HAP-1 (cell line): Measurements from ENCODE around the gene VMO1.

Experiments used
- DNase-seq, 2 experiments: peaks; one replicate each; pipeline ENCODE4 v3.0.0-alpha.2; 2016 to 2020; ENCODE audit warnings: low spot score in 2 of 2
- H3K27me3 ChIP-seq: fragments of 250-450 bp; sonication (Bioruptor Pico); 2 replicates; pipeline ENCODE4 v1.5.1; 2020; ENCODE audit warnings: low read depth, mild to moderate bottlenecking, moderate library complexity
- H3K36me3 ChIP-seq: fragments of 250-450 bp; sonication (Bioruptor Pico); replicated peaks from 2 replicates; pipeline ENCODE4 v1.5.1; 2020; ENCODE audit warnings: mild to moderate bottlenecking
- H3K4me1 ChIP-seq: fragments of 250-450 bp; sonication (Bioruptor Pico); 2 replicates; pipeline ENCODE4 v1.5.1; 2020; ENCODE audit warnings: mild to moderate bottlenecking
- H3K4me3 ChIP-seq: fragments of 250-450 bp; sonication (Bioruptor Pico); 2 replicates; pipeline ENCODE4 v1.5.1; 2020; ENCODE audit warnings: mild to moderate bottlenecking, moderate library complexity
- H3K9me3 ChIP-seq: fragments of 250-450 bp; sonication (Bioruptor Pico); 2 replicates; pipeline ENCODE4 v1.5.1; 2020; ENCODE audit warnings: mild to moderate bottlenecking, moderate library complexity
- in situ Hi-C: fragments of 300-500 bp; cut with MboI; formaldehyde crosslinking; loops from 3 replicates; pipeline ENCODE4 v1.14.3; 2020; ENCODE audit warnings: low sequenced_read_pairs, inconsistent platforms, mixed read lengths

VMO1 gene

GRCh38 chr17:4766201-4766600 lies 20.0 kb downstream of the VMO1 start:
- H3K36me3 ChIP-seq, result no peaks in the 10 kb centered on the region
- no peak for DNase-seq
- no peak overlapping the region for H3K4me3 ChIP-seq
- H3K27me3 ChIP-seq, result no peaks in the 10 kb centered on the region
- no peaks in the 10 kb centered on the region for H3K9me3 ChIP-seq
- no peaks in the 10 kb centered on the region for H3K4me1 ChIP-seq
- in situ Hi-C loops, result no loop called here

GRCh38 chr17:4764595-4764994 lies 21.6 kb downstream of the VMO1 start:
- Histone ChIP-seq H3K4me1 (no peaks in the 10 kb centered on the region), H3K36me3 (no peaks in the 10 kb centered on the region), H3K9me3 (no peaks in the 10 kb centered on the region), H3K4me3 (no peak overlapping the region), H3K27me3 (no peaks in the 10 kb centered on the region)
- in situ Hi-C loops, result no loop called here
- DNase-seq, result no peak

GRCh38 chr17:4759776-4760236 lies 26.4 kb downstream of the VMO1 start:
- Histone ChIP-seq H3K27me3 (peaks cover 8% of the 10 kb centered on the region), H3K9me3 (no peaks in the 10 kb centered on the region), H3K36me3 (no peaks in the 10 kb centered on the region), H3K4me1 (no peaks in the 10 kb centered on the region), H3K4me3 (no peak overlapping the region)
- DNase-seq, result no peak
- in situ Hi-C loops, result no loop called here

- no peaks in the 10 kb centered on the region for H3K36me3 ChIP-seq
- peaks cover 4% of the 10 kb centered on the region for H3K4me1 ChIP-seq
- in situ Hi-C loops, result no loop called here
- peaks cover 43% of the 10 kb centered on the region for H3K27me3 ChIP-seq
- no peaks in the 10 kb centered on the region for H3K9me3 ChIP-seq
- H3K4me3 ChIP-seq, result no peak overlapping the region
- no peak for DNase-seq
These were observed 32.8 kb downstream of the VMO1 start for GRCh38 chr17:4753392-4753791.

GRCh38 chr17:4751932-4752331 lies 34.2 kb downstream of the VMO1 start:
- peaks cover 47% of the 10 kb centered on the region for H3K27me3 ChIP-seq
- no peak for DNase-seq
- H3K9me3 ChIP-seq, result no peaks in the 10 kb centered on the region
- H3K4me3 ChIP-seq, result no peak overlapping the region
- in situ Hi-C loops, result no loop called here
- peaks cover 4% of the 10 kb centered on the region for H3K4me1 ChIP-seq
- no peaks in the 10 kb centered on the region for H3K36me3 ChIP-seq

- DNase-seq, result no peak
- Histone ChIP-seq H3K4me3 (no peak overlapping the region), H3K4me1 (peaks cover 4% of the 10 kb centered on the region), H3K27me3 (peaks cover 47% of the 10 kb centered on the region), H3K36me3 (no peaks in the 10 kb centered on the region), H3K9me3 (no peaks in the 10 kb centered on the region; the same call in 1 of the 2 replicates)
- in situ Hi-C loops, result no loop called here
These were observed 35.6 kb downstream of the VMO1 start for GRCh38 chr17:4750606-4751005.

- no peaks in the 10 kb centered on the region; the same call in 1 of the 2 replicates for H3K9me3 ChIP-seq
- H3K4me3 ChIP-seq, result no peak overlapping the region
- in situ Hi-C loops, result no loop called here
These were observed 37.5 kb downstream of the VMO1 start for GRCh38 chr17:4748686-4749085.

GRCh38 chr17:4747847-4748246 lies 38.3 kb downstream of the VMO1 start:
- in situ Hi-C loops, result no loop called here
- DNase-seq, result no peak
- peaks cover 4% of the 10 kb centered on the region for H3K4me1 ChIP-seq
- no peaks in the 10 kb centered on the region; the same call in 1 of the 2 replicates for H3K9me3 ChIP-seq
- H3K27me3 ChIP-seq, result peaks cover 27% of the 10 kb centered on the region
- no peak overlapping the region for H3K4me3 ChIP-seq
- no peaks in the 10 kb centered on the region for H3K36me3 ChIP-seq

More at GRCh38 chr17:4748686-4749085, 37.5 kb downstream of the VMO1 start:
- Histone ChIP-seq H3K4me1 (peaks cover 4% of the 10 kb centered on the region), H3K36me3 (no peaks in the 10 kb centered on the region), H3K27me3 (peaks cover 33% of the 10 kb centered on the region)
- no peak for DNase-seq

GRCh38 chr17:4744999-4745969 lies 40.9 kb downstream of the VMO1 start:
- in situ Hi-C loops, result no loop called here
- H3K4me3 ChIP-seq, result no peak overlapping the region
- H3K9me3 ChIP-seq, result no peaks in the 10 kb centered on the region; the same call in 1 of the 2 replicates
- peaks cover 4% of the 10 kb centered on the region for H3K4me1 ChIP-seq
- no peak for DNase-seq
- H3K36me3 ChIP-seq, result no peaks in the 10 kb centered on the region
- peaks cover 18% of the 10 kb centered on the region for H3K27me3 ChIP-seq

GRCh38 chr17:4743898-4744297 lies 42.3 kb downstream of the VMO1 start:
- peaks cover 3% of the 10 kb centered on the region for H3K4me1 ChIP-seq
- no peak for DNase-seq
- H3K9me3 ChIP-seq, result no peaks in the 10 kb centered on the region; the same call in 1 of the 2 replicates
- in situ Hi-C loops, result no loop called here
- no peaks in the 10 kb centered on the region for H3K36me3 ChIP-seq
- H3K27me3 ChIP-seq, result peaks cover 8% of the 10 kb centered on the region
- no peak overlapping the region for H3K4me3 ChIP-seq

- Histone ChIP-seq H3K4me1 (no peaks in the 10 kb centered on the region; the same call in 1 of the 2 replicates), H3K4me3 (no peak overlapping the region), H3K9me3 (no peaks in the 10 kb centered on the region; the same call in 1 of the 2 replicates), H3K27me3 (peaks cover 2% of the 10 kb centered on the region; the same call in 1 of the 2 replicates), H3K36me3 (no peaks in the 10 kb centered on the region)
- in situ Hi-C loops, result no loop called here
- no peak for DNase-seq
These were observed 42.9 kb downstream of the VMO1 start for GRCh38 chr17:4743216-4743615.

GRCh38 chr17:4742629-4743028 lies 43.5 kb downstream of the VMO1 start:
- Histone ChIP-seq H3K9me3 (no peaks in the 10 kb centered on the region; the same call in 1 of the 2 replicates), H3K27me3 (no peaks in the 10 kb centered on the region), H3K4me3 (no peak overlapping the region), H3K36me3 (no peaks in the 10 kb centered on the region), H3K4me1 (no peaks in the 10 kb centered on the region; the same call in 1 of the 2 replicates)
- in situ Hi-C loops, result no loop called here
- no peak for DNase-seq

GRCh38 chr17:4742133-4742532 lies 44.0 kb downstream of the VMO1 start:
- no peaks in the 10 kb centered on the region for H3K27me3 ChIP-seq
- in situ Hi-C loops, result no loop called here
- no peak for DNase-seq
- no peaks in the 10 kb centered on the region; the same call in 1 of the 2 replicates for H3K4me1 ChIP-seq
- no peak overlapping the region for H3K4me3 ChIP-seq
- no peaks in the 10 kb centered on the region; the same call in 1 of the 2 replicates for H3K9me3 ChIP-seq
- no peaks in the 10 kb centered on the region for H3K36me3 ChIP-seq

GRCh38 chr17:4741544-4741943 lies 44.6 kb downstream of the VMO1 start:
- in situ Hi-C loops, result no loop called here
- Histone ChIP-seq H3K27me3 (no peaks in the 10 kb centered on the region), H3K4me3 (no peak overlapping the region)

More at GRCh38 chr17:4741544-4741943, 44.6 kb downstream of the VMO1 start:
- Histone ChIP-seq H3K36me3 (no peaks in the 10 kb centered on the region), H3K9me3 (no peaks in the 10 kb centered on the region; the same call in 1 of the 2 replicates), H3K4me1 (no peaks in the 10 kb centered on the region; the same call in 1 of the 2 replicates)
- DNase-seq, result no peak
